ENCODE data around the gene RNF208. TPM values are rescaled to one million over a fixed set of nuclear protein-coding genes. Genes with fewer than 3 reads are reported as not detected.

Gene RNF208
- total RNA-seq, 4 donors from 2014 or later = 0.88 to 2.4 (median 1.9) TPM; not detected in 1

DNA sequence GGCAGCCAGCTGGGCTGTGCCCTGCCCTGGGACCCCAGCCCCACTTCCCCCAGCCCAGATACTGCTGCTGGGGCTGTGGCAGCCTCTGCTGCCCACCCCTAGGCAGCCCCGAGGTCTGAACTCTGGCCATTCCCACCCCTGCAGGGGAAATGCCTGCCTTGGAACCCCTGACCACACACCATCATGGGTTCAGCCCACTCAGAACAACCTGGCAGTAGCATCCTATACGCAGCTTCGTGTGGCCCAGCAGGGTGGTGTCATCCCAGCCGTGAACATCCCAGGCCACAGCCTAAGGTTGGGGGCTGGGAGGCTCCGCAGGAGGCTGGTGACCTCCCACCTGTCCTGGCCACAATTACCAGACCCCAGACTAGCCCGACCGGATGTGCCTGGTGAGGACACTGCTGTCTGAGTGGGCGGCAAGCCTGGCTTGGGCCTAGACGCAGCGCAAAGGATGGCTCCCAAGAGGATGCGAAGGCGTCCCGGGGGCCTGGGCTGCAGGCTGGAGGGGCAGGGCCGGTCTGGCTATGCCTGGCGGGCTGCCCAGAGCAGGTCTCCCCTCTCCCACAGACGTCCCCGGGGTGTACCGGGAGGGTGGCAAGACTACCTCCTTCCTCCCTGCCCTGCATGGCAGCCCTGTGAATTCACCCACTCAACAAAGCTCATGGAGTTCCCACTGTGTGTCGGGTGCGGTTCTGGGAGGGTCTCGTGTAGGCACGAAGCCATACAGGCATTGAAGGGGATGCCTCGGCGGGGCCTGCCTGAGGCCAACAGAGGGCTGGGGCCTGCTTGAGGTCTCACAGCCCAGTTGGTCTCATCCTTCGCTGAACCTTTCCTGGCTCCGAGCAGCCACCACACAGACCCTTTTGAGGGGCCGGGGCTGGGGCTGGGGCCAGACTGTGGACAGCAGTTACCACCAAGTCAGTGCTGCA is 7.2 kb upstream of the RNF208 start:
- TF ChIP-seq, protein P1, sequence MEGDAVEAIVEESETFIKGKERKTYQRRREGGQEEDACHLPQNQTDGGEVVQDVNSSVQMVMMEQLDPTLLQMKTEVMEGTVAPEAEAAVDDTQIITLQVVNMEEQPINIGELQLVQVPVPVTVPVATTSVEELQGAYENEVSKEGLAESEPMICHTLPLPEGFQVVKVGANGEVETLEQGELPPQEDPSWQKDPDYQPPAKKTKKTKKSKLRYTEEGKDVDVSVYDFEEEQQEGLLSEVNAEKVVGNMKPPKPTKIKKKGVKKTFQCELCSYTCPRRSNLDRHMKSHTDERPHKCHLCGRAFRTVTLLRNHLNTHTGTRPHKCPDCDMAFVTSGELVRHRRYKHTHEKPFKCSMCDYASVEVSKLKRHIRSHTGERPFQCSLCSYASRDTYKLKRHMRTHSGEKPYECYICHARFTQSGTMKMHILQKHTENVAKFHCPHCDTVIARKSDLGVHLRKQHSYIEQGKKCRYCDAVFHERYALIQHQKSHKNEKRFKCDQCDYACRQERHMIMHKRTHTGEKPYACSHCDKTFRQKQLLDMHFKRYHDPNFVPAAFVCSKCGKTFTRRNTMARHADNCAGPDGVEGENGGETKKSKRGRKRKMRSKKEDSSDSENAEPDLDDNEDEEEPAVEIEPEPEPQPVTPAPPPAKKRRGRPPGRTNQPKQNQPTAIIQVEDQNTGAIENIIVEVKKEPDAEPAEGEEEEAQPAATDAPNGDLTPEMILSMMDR (IDR thresholded peaks at IDR 0.05; ENCODE audit: low read depth) = no peak

DNA sequence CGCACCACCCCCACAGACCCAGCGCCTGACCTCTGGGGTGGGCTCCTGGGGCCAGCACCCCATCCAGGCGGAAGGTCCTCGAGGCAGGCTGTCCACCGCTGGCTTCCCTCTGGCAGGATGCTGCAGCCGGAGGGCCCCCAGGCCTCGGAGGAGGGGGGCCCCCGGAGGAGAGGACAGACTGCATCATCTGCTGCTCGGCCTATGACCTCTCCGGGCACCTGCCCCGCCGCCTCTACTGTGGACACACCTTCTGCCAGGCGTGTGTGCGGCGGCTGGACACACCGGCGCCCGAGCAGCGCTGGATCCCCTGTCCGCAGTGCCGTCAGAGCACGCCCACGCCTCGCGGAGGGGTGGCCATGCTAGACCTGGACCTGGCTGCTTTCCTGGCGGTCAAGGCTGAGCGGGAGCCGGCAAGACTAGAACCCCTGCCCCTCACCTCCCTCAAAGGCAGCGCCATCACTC is 6.5 kb upstream of the RNF208 start:
- TF ChIP-seq, protein P1 (IDR thresholded peaks at IDR 0.05; ENCODE audit: low read depth) = no peak

DNA sequence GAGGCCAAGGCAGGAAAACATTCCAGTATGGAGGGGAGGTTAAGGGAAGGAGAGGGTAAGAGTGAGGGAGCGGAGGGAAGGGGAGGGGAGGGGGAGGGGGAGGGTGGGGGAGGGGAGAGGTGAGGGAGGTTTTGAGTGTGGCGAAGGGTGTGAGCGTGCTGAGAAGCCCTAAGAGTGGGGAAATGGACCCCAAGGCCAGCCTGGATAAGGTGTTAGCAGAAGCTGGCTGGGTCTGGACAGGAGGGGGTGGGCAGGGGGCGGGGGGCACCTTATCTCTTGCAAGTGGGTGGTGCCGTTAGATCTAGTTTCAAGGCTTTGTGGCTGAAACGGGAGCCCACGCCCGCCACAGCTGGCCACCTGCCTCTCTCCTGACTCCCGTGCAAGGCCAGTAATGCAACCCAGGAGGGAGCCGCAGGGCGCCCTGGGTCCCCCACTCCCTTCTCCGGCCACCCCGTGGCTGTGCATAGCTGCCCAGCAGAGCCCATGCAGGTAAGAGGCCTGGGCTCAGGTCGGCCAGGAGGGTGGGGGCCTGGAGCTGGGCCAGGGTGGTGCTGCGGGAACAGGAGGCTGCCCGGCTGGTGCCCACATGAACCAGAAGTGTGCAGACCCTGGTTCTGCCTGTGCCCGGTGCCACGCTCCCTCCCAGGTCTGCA is 5.9 kb upstream of the RNF208 start:
- TF ChIP-seq, protein P1 (IDR thresholded peaks at IDR 0.05; ENCODE audit: low read depth) = no peak

- TF ChIP-seq, protein P1 (IDR thresholded peaks at IDR 0.05; ENCODE audit: low read depth) = no peak
These were observed 5.2 kb upstream of the RNF208 start, which contains the start of gene RNF224 for GRCh38 chr9:137227054-137227852. Gene RNF224, plus strand, starts transcription at chr9:137227502. Its CDS starts 834 bp downstream, at chr9:137228336.

- TF ChIP-seq, protein P1 (IDR thresholded peaks at IDR 0.05; ENCODE audit: low read depth) = no peak
These were observed 4.5 kb upstream of the RNF208 start for GRCh38 chr9:137226338-137227053.

DNA sequence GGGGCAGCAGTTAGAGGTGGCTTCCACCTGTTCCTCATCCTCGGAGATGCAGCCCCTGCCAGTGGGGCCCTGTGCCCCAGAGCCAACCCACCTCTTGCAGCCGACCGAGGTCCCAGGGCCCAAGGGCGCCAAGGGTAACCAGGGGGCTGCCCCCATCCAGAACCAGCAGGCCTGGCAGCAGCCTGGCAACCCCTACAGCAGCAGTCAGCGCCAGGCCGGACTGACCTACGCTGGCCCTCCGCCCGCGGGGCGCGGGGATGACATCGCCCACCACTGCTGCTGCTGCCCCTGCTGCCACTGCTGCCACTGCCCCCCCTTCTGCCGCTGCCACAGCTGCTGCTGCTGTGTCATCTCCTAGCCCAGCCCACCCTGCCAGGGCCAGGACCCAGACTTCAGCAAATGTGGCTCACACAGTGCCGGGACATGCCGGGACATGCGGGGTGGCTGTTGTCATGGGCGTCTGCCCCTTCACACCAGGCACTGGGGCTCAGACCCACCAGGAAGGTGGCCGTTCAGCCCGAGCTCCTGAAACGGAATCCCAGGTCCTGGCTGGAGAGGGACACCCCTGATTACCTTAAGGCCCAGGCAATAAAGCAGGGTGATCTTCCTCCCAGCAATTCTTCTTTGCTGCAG is 3.8 kb upstream of the RNF208 start:
- TF ChIP-seq, protein P1 (IDR thresholded peaks at IDR 0.05; ENCODE audit: low read depth) = no peak
